GM10248 (cell line): ENCODE data around the gene TEAD1.

Experiments
- CTCF ChIA-PET: fragments of 300-600 bp; sonication (Branson Sonifier 250); formaldehyde crosslinking; extraction: SDS; loops from one replicate; lab custom pipeline; 2021; ENCODE audit warnings: antibody characterized with exemption; lab: Yijun Ruan, JAX
- POLR2A ChIA-PET: fragments of 350-650 bp; sonication (Branson Sonifier 250); formaldehyde crosslinking; extraction: SDS; loops from one replicate; lab custom pipeline; 2020; ENCODE audit warnings: antibody characterized with exemption; lab: Yijun Ruan, JAX
- DNase-seq: peaks from one replicate; pipeline ENCODE4 v3.0.0; 2012; ENCODE audit errors: extremely low spot score
- CTCF ChIP-seq: IDR thresholded peaks from 2 replicates; pipeline ENCODE4 v1.5.1; 2012; ENCODE audit warnings: mild to moderate bottlenecking, low read depth; ENCODE audit errors: extremely low read depth, missing control alignments, control extremely low read depth

Gene TEAD1

GRCh38 chr11:12691473-12691872 lies 17.3 kb downstream of the TEAD1 start:
- POLR2A ChIA-PET, result no interaction called here
- no peak for TF ChIP-seq CTCF
- CTCF ChIA-PET, result interaction anchor here (0.7 to 0.9 kb wide), 2 partner anchors 13 to 14 kb away, joined by 3 read pairs; no protein-coding TSS in a partner anchor
- no peak for DNase-seq

- CTCF ChIA-PET, result interaction anchor here (0.9 kb wide), 1 partner anchor 14 kb away, joined by 3 read pairs; no protein-coding TSS in a partner anchor
- no peak for TF ChIP-seq CTCF
- POLR2A ChIA-PET, result no interaction called here
- DNase-seq, result no peak
These were observed 18.2 kb downstream of the TEAD1 start for GRCh38 chr11:12692229-12693075.

GRCh38 chr11:12693094-12693478 lies 18.9 kb downstream of the TEAD1 start:
- no peak for TF ChIP-seq CTCF
- DNase-seq, result no peak
- ChIA-PET POLR2A (no interaction called here), CTCF (no interaction called here)

GRCh38 chr11:12693479-12694182 lies 19.4 kb downstream of the TEAD1 start:
- ChIA-PET CTCF (no interaction called here), POLR2A (no interaction called here)
- TF ChIP-seq CTCF, result no peak
- no peak for DNase-seq

- CTCF ChIA-PET, result no interaction called here
- POLR2A ChIA-PET, result no interaction called here
These were observed 19.9 kb downstream of the TEAD1 start for GRCh38 chr11:12694183-12694531.

More at GRCh38 chr11:12694183-12694531, 19.9 kb downstream of the TEAD1 start:
- TF ChIP-seq CTCF, result no peak
- DNase-seq, result no peak
